PC-3 (cell line): ENCODE results near the gene NSMF. TPM values are rescaled to one million over a fixed set of nuclear protein-coding genes. Genes with fewer than 3 reads are reported as not detected.

Experiments used
- ATAC-seq: fragments of 200-7000 bp; cut with Tn5 transposase; 2 replicates; pipeline ENCODE4 v1.9.1; 2020; ENCODE audit warnings: mild to moderate bottlenecking, moderate library complexity
- BruUV-seq: library from RNA; stranded (reverse); fragments of 400-500 nt; replicated peaks from 2 replicates; lab custom pipeline; 2021; lab: Mats Ljungman, UMichigan
- CTCF ChIA-PET: fragments of 300-600 bp; sonication (Branson Sonifier 250); formaldehyde crosslinking; loops from one replicate; lab custom pipeline; 2022; ENCODE audit warnings: antibody characterized with exemption; lab: Charles Lee
- POLR2A ChIA-PET: fragments of 300-600 bp; sonication (Branson Sonifier 250); formaldehyde crosslinking; loops from one replicate; lab custom pipeline; 2022; ENCODE audit warnings: antibody characterized with exemption; ENCODE audit not compliant: unreplicated experiment; lab: Charles Lee
- DNase-seq: peaks from one replicate; pipeline ENCODE4 v3.0.0-alpha.2; 2015
- H2AFZ ChIP-seq: fragments of 300-600 bp; sonication (generic); 2 replicates; pipeline ENCODE4 v1.6.0; 2016; ENCODE audit warnings: antibody characterized with exemption, low read length
- H3F3A ChIP-seq: fragments of 300-600 bp; sonication (generic); one replicate; pipeline ENCODE4 v1.6.0; 2017; ENCODE audit warnings: antibody characterized with exemption, low read length, control low read depth, mild to moderate bottlenecking; ENCODE audit not compliant: unreplicated experiment
- H3K27ac ChIP-seq: fragments of 300-600 bp; sonication (generic); 2 replicates; pipeline ENCODE4 v1.5.1; 2016; ENCODE audit warnings: mild to moderate bottlenecking, low read length
- H3K27me3 ChIP-seq: fragments of 300-600 bp; sonication (generic); 2 replicates; pipeline ENCODE4 v1.6.1; 2016; ENCODE audit warnings: low read length, mixed read lengths
- H3K36me3 ChIP-seq: fragments of 300-600 bp; sonication (generic); 2 replicates; pipeline ENCODE4 v1.6.1; 2016; ENCODE audit warnings: low read depth, mixed run types, low read length, mixed read lengths
- H3K4me1 ChIP-seq: fragments of 300-600 bp; sonication (generic); 2 replicates; pipeline ENCODE4 v1.5.1; 2016; ENCODE audit warnings: low read length; ENCODE audit not compliant: insufficient read depth
- H3K4me2 ChIP-seq: fragments of 300-600 bp; sonication (generic); 2 replicates; pipeline ENCODE4 v1.6.0; 2016; ENCODE audit warnings: low read length
- H3K4me3 ChIP-seq: fragments of 300-600 bp; sonication (generic); 2 replicates; pipeline ENCODE4 v1.5.1; 2016; ENCODE audit warnings: mild to moderate bottlenecking, low read length, mixed read lengths
- H3K79me2 ChIP-seq: fragments of 300-600 bp; sonication (generic); 2 replicates; pipeline ENCODE4 v1.6.1; 2017; ENCODE audit warnings: low read length, mixed read lengths
- H3K9ac ChIP-seq: fragments of 300-600 bp; sonication (generic); 2 replicates; pipeline ENCODE4 v1.6.0; 2016; ENCODE audit warnings: mild to moderate bottlenecking, low read length
- H3K9me2 ChIP-seq: fragments of 300-600 bp; sonication (generic); replicated peaks from 2 replicates; pipeline ENCODE4 v1.6.1; 2016; ENCODE audit warnings: mixed run types, low read length, mixed read lengths
- H3K9me3 ChIP-seq: fragments of 300-600 bp; sonication (generic); 2 replicates; pipeline ENCODE4 v1.6.1; 2016; ENCODE audit warnings: low read length, mixed read lengths
- H4K20me1 ChIP-seq: fragments of 300-600 bp; sonication (generic); 2 replicates; pipeline ENCODE4 v1.6.1; 2016; ENCODE audit warnings: low read length, mixed read lengths
- EZH2 ChIP-seq: fragments of 300-600 bp; sonication (generic); IDR thresholded peaks from one replicate; pipeline ENCODE4 v1.6.1; 2017; ENCODE audit warnings: antibody characterized with exemption, mild to moderate bottlenecking, low read length; ENCODE audit not compliant: unreplicated experiment
- EZH2phosphoT487 ChIP-seq: fragments of 300-600 bp; sonication (generic); IDR thresholded peaks from 2 replicates; pipeline ENCODE4 v1.6.1; 2018; ENCODE audit warnings: mild to moderate bottlenecking, antibody characterized with exemption, low read length, borderline replicate concordance
- intact Hi-C: fragments of 100-400 bp; cut with micrococcal nuclease; formaldehyde crosslinking; loops from 2 replicates; pipeline ENCODE4 v1.9.0; 2023
- total RNA-seq: library from RNA; depleted of rRNA; stranded (reverse); fragments of >200 nt; gene quantifications from 2 replicates; pipeline ENCODE4 v1.2.3, GENCODE V29; 2014
- TF ChIP-seq, protein P1 (sequence below): fragments of 300-600 bp; sonication (generic); conservative IDR thresholded peaks from 2 replicates; pipeline ENCODE4 v1.5.1; 2017; ENCODE audit warnings: antibody characterized with exemption, low read depth, mild to moderate bottlenecking, low read length

NSMF gene
- total RNA-seq, 1 experiment from 2014 or later = 30.8 TPM

DNA sequence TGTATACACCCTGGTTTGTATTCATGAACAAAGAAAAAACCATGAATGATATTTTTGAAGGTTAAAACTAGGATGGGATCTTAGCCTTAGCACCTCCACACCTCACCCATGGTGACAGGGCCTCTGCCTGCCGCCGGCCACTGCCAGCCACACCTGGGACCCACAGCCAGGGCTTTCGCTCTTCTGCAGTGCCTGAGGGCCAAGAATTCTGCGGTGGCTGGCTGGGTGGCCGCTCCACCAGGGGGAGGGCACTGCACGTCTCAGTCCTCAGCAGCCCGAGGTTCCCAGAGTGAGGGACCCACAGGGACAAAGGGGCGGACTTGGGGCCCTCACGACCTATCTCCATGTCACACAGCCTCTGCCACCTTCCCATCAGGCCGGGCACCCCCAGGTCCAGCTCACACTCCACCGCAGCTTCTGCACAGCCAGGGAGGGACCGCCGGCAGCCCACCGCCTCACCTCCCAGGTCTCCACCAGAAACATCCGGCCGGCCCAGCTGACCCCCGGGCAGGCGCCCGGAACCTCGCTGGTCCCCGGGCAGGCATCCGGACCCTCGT is 43.0 kb downstream of the NSMF start:
- Histone ChIP-seq H3K36me3 (no peaks in the 10 kb centered on the region), H3K4me2 (no peak overlapping the region), H3K9me2 (no peaks in the 10 kb centered on the region), H3K27ac (no peak overlapping the region), H3K9me3 (no peaks in the 10 kb centered on the region), H3K4me1 (peaks cover 18% of the 10 kb centered on the region), H3K79me2 (peaks cover 11% of the 10 kb centered on the region), H3K9ac (no peak overlapping the region), H3F3A (no peaks in the 10 kb centered on the region), H2AFZ (no peak overlapping the region), H3K4me3 (no peak overlapping the region), H4K20me1 (no peaks in the 10 kb centered on the region), H3K27me3 (no peaks in the 10 kb centered on the region)
- ATAC-seq (no peak), DNase-seq (no peak)
- TF ChIP-seq, protein P1, sequence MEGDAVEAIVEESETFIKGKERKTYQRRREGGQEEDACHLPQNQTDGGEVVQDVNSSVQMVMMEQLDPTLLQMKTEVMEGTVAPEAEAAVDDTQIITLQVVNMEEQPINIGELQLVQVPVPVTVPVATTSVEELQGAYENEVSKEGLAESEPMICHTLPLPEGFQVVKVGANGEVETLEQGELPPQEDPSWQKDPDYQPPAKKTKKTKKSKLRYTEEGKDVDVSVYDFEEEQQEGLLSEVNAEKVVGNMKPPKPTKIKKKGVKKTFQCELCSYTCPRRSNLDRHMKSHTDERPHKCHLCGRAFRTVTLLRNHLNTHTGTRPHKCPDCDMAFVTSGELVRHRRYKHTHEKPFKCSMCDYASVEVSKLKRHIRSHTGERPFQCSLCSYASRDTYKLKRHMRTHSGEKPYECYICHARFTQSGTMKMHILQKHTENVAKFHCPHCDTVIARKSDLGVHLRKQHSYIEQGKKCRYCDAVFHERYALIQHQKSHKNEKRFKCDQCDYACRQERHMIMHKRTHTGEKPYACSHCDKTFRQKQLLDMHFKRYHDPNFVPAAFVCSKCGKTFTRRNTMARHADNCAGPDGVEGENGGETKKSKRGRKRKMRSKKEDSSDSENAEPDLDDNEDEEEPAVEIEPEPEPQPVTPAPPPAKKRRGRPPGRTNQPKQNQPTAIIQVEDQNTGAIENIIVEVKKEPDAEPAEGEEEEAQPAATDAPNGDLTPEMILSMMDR = no peak
- no peak for TF ChIP-seq EZH2
- TF ChIP-seq EZH2phosphoT487 = no peak
- no TSS peak for BruUV-seq
- POLR2A ChIA-PET = interaction anchor here (0.6 kb wide), 1 partner anchor 175 kb away, joined by 8 read pairs; no protein-coding TSS in a partner anchor
- intact Hi-C loops = no loop called here
- CTCF ChIA-PET = no interaction called here

DNA sequence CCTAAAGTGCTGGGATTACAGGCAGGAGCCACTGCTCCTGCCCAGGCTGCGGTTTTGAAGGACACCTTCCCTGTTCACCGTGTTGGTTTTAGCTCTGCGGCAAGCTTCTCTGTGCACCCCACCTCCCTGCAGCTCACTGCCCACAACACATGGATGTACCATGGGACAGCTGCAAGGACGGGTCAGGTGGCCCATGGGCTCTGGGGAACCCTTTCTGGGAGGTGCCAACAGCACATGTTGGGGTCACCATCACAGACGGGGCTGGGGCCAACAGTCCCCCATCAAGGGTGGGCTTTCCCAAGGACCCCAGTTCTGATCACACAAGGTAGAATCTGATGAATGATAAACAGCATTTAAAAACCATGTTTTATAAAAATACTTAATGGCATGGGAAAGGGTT is 43.7 kb downstream of the NSMF start:
- Histone ChIP-seq H3K9me3 (no peaks in the 10 kb centered on the region), H4K20me1 (no peaks in the 10 kb centered on the region), H3F3A (no peaks in the 10 kb centered on the region), H2AFZ (no peak overlapping the region), H3K4me2 (no peak overlapping the region), H3K4me3 (no peak overlapping the region), H3K27me3 (no peaks in the 10 kb centered on the region), H3K79me2 (peaks cover 8% of the 10 kb centered on the region; the same call in 1 of the 2 replicates), H3K9me2 (no peaks in the 10 kb centered on the region), H3K4me1 (peaks cover 21% of the 10 kb centered on the region), H3K9ac (no peak overlapping the region), H3K27ac (no peak overlapping the region), H3K36me3 (no peaks in the 10 kb centered on the region)
- intact Hi-C loops = no loop called here
- POLR2A ChIA-PET = interaction anchor here (0.6 kb wide), 1 partner anchor 175 kb away, joined by 8 read pairs; no protein-coding TSS in a partner anchor
- CTCF ChIA-PET = no interaction called here
- TF ChIP-seq EZH2 (no peak), EZH2phosphoT487 (no peak)
- TF ChIP-seq, protein P1 = no peak
- no peak for DNase-seq
- ATAC-seq = no peak
- no TSS peak for BruUV-seq

DNA sequence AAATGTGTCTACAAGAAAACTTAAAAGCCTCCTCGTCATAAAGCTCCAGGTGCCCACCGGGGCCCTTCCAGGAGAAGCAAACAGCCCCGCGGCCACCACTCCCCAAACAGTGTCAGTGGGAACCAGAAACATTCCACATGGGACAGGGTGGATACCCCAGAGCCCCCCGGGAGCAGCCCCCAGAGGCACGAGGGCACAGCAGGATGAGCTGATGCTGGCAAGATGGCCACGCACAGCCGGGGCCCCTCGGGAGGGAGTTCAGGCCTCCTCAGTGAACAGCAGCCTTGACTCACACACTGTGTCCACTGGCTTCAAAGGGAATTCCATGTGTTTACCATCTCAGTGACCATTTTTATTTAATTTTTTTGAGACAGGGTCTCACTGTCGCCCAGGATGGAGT is 46.7 kb downstream of the NSMF start:
- CTCF ChIA-PET = no interaction called here
- Histone ChIP-seq H3K9me2 (no peaks in the 10 kb centered on the region), H3K9ac (no peak overlapping the region), H3F3A (no peaks in the 10 kb centered on the region), H3K9me3 (no peaks in the 10 kb centered on the region), H3K79me2 (peaks cover 3% of the 10 kb centered on the region; the same call in 1 of the 2 replicates), H3K4me2 (peak overlapping the region; percentile 44), H3K4me3 (no peak overlapping the region), H4K20me1 (no peaks in the 10 kb centered on the region), H3K27me3 (no peaks in the 10 kb centered on the region), H2AFZ (no peak overlapping the region), H3K4me1 (peaks cover 21% of the 10 kb centered on the region), H3K27ac (peak overlapping the region; percentile 29; the same call in 1 of the 2 replicates), H3K36me3 (no peaks in the 10 kb centered on the region)
- POLR2A ChIA-PET = no interaction called here
- peak; percentile 34; the same call in 1 of the 2 replicates for ATAC-seq
- no TSS peak for BruUV-seq
- TF ChIP-seq, protein P1 = no peak
- TF ChIP-seq EZH2phosphoT487 = no peak
- no peak for TF ChIP-seq EZH2
- intact Hi-C loops = no loop called here
- no peak for DNase-seq
